Ectodermal cell (in vitro differentiated cells): Measurements from ENCODE around the gene CACNA1I.

Experiments used
- H3K27ac ChIP-seq: 2 replicates; pipeline ENCODE4 v1.7.0; 2013; ENCODE audit warnings: mild to moderate bottlenecking, low read depth, low read length; ENCODE audit not compliant: insufficient read depth, poor library complexity, severe bottlenecking
- H3K27me3 ChIP-seq: 2 replicates; pipeline ENCODE4 v1.7.0; 2013; ENCODE audit warnings: mild to moderate bottlenecking, low read length; ENCODE audit not compliant: insufficient read depth, control insufficient read depth, poor library complexity, severe bottlenecking
- H3K36me3 ChIP-seq: one replicate; pipeline ENCODE4 v1.7.0; 2013; ENCODE audit warnings: low read length; ENCODE audit not compliant: control insufficient read depth, insufficient read depth
- H3K4me1 ChIP-seq: one replicate; pipeline ENCODE4 v1.7.0; 2013; ENCODE audit warnings: low read length; ENCODE audit not compliant: control insufficient read depth, insufficient read depth
- H3K4me3 ChIP-seq: 2 replicates; pipeline ENCODE4 v1.7.0; 2013; ENCODE audit warnings: low read depth, low read length, control low read depth; ENCODE audit not compliant: insufficient read depth
- H3K9me3 ChIP-seq: 2 replicates; pipeline ENCODE4 v1.7.0; 2013; ENCODE audit warnings: mild to moderate bottlenecking, low read length, moderate library complexity; ENCODE audit not compliant: control insufficient read depth
- WGBS, 2 experiments: methylation state at CpG; one replicate each; pipeline ENCODE4 v1.1.7; 2013; ENCODE audit warnings: missing lambda C conversion rate in 2 of 2; 5-methylcytosine and 5-hydroxymethylcytosine counted together

The CACNA1I gene

DNA sequence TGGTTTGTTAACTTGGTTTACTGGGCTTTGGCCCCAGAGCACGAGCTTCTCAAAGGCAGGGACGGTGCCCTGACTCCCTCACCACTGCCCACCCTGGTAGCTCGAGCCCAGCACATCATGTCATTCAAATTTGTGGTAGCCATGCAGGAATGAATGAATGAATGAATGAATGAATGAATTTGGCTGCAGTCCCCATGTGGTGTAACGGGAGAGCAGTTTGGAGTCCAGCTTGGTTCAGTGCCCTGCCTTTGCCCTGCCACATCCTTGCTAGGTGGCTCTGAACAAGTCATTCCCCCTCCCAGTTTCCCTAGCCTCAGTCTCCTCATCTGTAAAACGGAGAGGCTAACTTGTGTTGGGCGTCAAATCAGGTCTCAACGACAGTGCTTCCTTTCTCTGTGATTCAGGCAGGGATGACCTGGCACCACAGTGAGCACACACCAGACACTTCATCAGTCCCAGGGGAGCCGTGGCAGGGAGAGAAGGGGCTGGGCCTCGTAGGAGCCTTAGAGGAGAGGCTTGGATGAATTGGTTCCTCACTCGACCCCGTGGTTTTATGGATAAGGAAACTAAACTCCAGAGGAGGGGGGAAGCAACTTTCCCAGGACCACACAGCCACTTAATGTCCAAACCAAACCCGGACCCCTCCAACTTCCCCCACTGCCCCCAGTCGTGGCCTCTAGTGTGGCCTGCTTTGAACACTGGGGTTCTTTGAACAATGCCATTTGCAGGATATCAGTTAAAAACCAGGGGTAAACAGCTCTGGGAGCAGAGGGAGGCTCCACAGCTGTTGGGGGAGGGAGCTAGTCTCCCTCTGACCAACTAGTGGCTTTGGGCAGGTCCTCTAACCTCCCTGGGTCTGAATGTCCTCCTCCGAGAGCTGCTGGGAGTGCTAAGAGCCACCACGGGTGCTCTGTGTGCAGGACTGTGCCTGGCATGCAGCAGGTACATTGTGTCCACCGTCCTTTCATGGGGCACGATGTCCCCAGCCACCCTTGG is 86.2 kb downstream of the CACNA1I start:
- Histone ChIP-seq H3K27ac (no peak overlapping the region), H3K36me3 (no peaks in the 10 kb centered on the region), H3K4me1 (peaks cover 4% of the 10 kb centered on the region), H3K27me3 (peaks cover 29% of the 10 kb centered on the region), H3K4me3 (no peak overlapping the region), H3K9me3 (no peaks in the 10 kb centered on the region)
- 87% methylated on average over 17 of the region's 17 CpGs for WGBS, 2 experiments

- Histone ChIP-seq H3K27ac (no peak overlapping the region), H3K4me3 (no peak overlapping the region), H3K4me1 (peaks cover 7% of the 10 kb centered on the region), H3K9me3 (no peaks in the 10 kb centered on the region), H3K27me3 (peaks cover 45% of the 10 kb centered on the region), H3K36me3 (no peaks in the 10 kb centered on the region)
- WGBS, 2 experiments, result 93 to 95% methylated on average over 10 of the region's 10 CpGs
Observed at GRCh38 chr22:39658367-39658766, 87.8 kb downstream of the CACNA1I start.

- H3K4me1 ChIP-seq, result peaks cover 9% of the 10 kb centered on the region
- peaks cover 51% of the 10 kb centered on the region for H3K27me3 ChIP-seq
- H3K4me3 ChIP-seq, result no peak overlapping the region
- no peak overlapping the region for H3K27ac ChIP-seq
- 92 to 93% methylated on average over 18 of the region's 18 CpGs for WGBS, 2 experiments
- no peaks in the 10 kb centered on the region for H3K36me3 ChIP-seq
- H3K9me3 ChIP-seq, result no peaks in the 10 kb centered on the region
Observed at GRCh38 chr22:39658806-39659463, 88.4 kb downstream of the CACNA1I start.

- Histone ChIP-seq H3K9me3 (no peaks in the 10 kb centered on the region), H3K36me3 (no peaks in the 10 kb centered on the region), H3K4me3 (peak overlapping the region; percentile 32), H3K4me1 (peaks cover 13% of the 10 kb centered on the region), H3K27me3 (peaks cover 55% of the 10 kb centered on the region), H3K27ac (no peak overlapping the region)
- 64 to 68% methylated on average over 1 of the region's 1 CpG for WGBS, 2 experiments
Observed at GRCh38 chr22:39661501-39661841, 90.9 kb downstream of the CACNA1I start.

- Histone ChIP-seq H3K27me3 (peaks cover 55% of the 10 kb centered on the region), H3K36me3 (no peaks in the 10 kb centered on the region), H3K4me1 (peaks cover 13% of the 10 kb centered on the region), H3K4me3 (peak overlapping the region; percentile 32), H3K9me3 (no peaks in the 10 kb centered on the region), H3K27ac (no peak overlapping the region)
- 4 to 5% methylated on average over 77 of the region's 77 CpGs for WGBS, 2 experiments
Observed at GRCh38 chr22:39661842-39662685, 91.5 kb downstream of the CACNA1I start.

- H3K27me3 ChIP-seq, result peaks cover 55% of the 10 kb centered on the region
- no peak overlapping the region for H3K27ac ChIP-seq
- H3K4me1 ChIP-seq, result peaks cover 13% of the 10 kb centered on the region
- no peaks in the 10 kb centered on the region for H3K36me3 ChIP-seq
- H3K4me3 ChIP-seq, result peak overlapping the region; percentile 32
- 29 to 35% methylated on average over 26 of the region's 26 CpGs for WGBS, 2 experiments
- no peaks in the 10 kb centered on the region for H3K9me3 ChIP-seq
Observed at GRCh38 chr22:39662686-39663052, 92.1 kb downstream of the CACNA1I start.

DNA sequence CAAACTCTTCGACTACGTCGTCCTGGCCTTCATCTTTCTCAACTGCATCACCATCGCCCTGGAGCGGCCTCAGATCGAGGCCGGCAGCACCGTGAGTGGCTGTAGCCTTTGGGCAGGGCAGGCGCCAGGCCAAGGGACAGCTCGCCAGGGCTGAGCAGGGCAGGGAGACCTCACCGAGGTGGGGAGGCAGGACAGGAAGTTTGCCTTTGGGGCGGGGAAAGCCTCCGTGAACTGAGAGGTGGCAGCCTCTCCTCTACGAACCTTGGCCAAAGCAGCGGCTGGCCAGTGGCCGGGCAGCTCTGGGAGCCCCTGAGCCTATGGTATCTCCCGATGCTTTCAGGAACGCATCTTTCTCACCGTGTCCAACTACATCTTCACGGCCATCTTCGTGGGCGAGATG is 93.2 kb downstream of the CACNA1I start:
- H3K27ac ChIP-seq, result no peak overlapping the region
- H3K27me3 ChIP-seq, result peaks cover 52% of the 10 kb centered on the region
- 46% methylated on average over 22 of the region's 22 CpGs for WGBS, 2 experiments
- peak overlapping the region; percentile 25 for H3K4me3 ChIP-seq
- H3K4me1 ChIP-seq, result peaks cover 13% of the 10 kb centered on the region
- no peaks in the 10 kb centered on the region for H3K36me3 ChIP-seq
- H3K9me3 ChIP-seq, result no peaks in the 10 kb centered on the region

- WGBS, 2 experiments, result 8 to 10% methylated on average over 44 of the region's 44 CpGs
- H3K27me3 ChIP-seq, result peaks cover 43% of the 10 kb centered on the region
- peak overlapping the region; percentile 25 for H3K4me3 ChIP-seq
- no peaks in the 10 kb centered on the region for H3K9me3 ChIP-seq
- peaks cover 13% of the 10 kb centered on the region for H3K4me1 ChIP-seq
- H3K36me3 ChIP-seq, result no peaks in the 10 kb centered on the region
- H3K27ac ChIP-seq, result no peak overlapping the region
Observed at GRCh38 chr22:39664485-39665200, 94.1 kb downstream of the CACNA1I start.

- WGBS, 2 experiments, result 77 to 80% methylated on average over 8 of the region's 8 CpGs
- Histone ChIP-seq H3K36me3 (no peaks in the 10 kb centered on the region), H3K27me3 (peaks cover 42% of the 10 kb centered on the region), H3K9me3 (no peaks in the 10 kb centered on the region), H3K4me3 (no peak overlapping the region), H3K27ac (no peak overlapping the region), H3K4me1 (peaks cover 13% of the 10 kb centered on the region)
Observed at GRCh38 chr22:39665229-39665628, 94.7 kb downstream of the CACNA1I start.
